GM19351 (cell line): ENCODE results near the gene RAB15.
A peak's percentile ranks its signal among the peaks of the same experiment; 100 is the strongest.

Experiments
- ATAC-seq: cut with Tn5 transposase; IDR thresholded peaks from one replicate; pipeline ENCODE4 v1.9.1; 2021; ENCODE audit warnings: mild to moderate bottlenecking, moderate library complexity; ENCODE audit not compliant: unreplicated experiment

The RAB15 gene

DNA sequence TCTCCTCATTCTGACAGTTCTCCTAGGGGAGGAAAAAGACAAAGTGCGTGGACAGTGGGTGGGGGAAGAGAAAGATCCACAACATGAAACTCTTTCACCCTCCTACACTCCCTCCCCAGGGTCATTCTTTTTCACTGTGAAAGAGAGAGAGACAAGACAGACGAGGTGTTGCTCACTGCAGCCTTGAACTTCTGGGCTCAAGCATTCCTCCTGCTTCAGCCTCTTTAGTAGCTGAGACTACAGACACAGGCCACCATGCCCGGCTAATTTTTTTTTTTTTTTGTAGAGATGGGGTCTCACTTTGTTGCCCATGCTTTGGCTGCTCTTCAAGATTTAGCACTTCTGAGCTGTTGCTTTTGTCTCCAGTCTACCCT is 32.3 kb downstream of the RAB15 start:
- ATAC-seq = no peak

DNA sequence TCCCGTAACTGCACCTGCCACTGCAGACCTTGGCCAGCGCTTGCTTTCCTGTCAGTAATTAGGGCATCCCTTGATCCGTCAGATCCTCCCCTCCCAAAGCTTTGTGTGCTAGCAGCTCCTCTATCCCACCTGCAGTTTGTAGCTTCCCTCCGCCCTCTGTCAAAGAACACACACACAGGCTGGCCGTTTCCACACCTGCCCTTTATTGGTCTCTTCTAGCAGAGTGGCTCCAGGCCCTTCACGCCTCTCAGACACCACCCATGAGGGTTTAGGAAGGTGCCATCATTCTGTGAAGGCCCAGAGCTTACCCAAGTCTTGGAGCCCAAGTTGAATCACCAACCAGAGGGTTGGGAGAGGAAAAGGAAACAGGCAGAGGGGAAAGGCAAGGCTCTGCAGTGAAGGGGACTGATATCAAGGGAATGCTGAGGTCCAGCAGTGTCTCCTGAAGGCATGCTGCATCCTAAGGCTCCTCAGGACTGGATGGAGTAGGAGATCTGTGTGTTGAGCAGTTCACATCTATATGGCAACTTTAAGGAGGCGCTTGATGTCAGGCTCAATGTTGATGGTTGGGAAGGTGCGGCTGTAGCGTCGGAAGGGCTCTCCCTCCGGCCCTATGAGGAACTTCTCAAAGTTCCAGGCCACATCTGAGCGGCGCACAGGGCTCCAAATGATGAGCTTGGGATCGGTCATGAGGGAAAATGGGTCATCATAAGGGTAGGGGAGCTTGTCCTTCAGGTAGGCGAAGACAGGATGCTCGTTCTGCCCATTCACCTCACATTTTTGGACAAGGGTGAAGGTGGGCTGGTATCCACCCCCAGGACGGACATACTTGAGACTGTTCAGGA is 32.9 kb downstream of the RAB15 start:
- no peak for ATAC-seq

DNA sequence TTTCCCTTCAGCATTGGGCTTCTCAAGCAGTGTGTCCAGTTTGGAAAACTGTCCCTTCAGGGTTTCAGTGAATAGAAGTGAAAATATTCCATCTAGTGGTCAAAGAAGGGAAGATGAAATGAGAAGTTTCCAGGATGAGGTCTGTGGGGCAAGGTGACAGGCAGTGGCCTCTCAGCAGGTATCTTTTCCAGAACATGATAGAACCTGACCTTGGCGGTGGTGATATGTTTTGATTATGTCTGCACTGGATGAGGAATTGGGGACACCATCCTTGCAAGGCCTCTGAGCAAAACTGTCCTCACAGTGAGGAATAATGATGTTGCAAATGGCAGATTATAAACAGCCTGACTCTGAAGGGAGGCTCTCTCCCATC is 34.3 kb downstream of the RAB15 start:
- ATAC-seq = no peak

DNA sequence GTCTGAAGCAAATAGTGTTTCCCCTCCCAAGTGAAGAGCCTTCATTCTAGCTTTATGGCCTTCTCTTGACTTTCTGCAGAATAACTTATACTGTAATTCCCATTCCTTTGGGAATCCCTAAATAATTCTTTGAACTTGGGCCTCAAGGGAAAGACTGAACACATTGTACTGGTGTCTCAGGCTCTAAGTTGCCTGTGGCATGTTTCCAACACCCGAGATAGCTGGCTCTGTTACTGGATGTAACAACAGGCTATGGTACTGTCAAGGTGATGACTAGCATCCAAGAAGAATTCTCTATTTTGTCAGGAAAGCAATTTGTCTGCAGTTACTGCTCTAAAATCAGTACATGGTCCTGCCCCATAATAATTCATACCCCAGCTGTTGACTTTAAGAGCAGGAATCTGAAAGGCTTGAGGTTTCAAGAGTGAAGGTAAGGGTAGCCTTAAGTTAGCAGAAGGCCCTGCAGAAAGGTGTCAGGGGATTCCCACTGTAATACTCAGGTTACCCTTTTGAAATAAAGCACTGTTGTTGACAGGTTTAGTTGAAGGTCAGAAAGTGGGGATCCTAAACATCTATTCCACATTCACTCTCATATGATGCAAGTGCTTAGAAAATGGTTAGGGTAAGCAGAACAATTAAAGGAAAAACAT is 34.8 kb downstream of the RAB15 start:
- ATAC-seq = no peak

DNA sequence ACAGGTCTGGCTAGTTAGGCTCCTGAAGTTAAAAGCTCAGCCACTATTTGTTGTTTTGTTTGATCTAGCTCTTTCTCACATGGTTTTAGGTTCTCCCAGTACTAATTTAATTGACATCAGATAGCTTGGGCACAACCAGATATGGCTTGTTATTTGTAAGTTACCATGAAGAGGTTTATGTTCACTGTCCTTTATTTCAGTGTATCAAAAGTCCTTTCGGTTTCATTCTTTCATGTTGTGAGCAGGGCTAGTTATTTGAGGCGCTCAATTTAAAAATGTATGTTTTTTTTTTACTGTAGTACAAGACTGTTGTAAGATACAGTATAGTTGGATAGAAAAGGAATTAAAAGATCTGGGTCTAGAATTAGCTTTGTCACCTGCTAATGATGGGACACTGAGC is 36.6 kb downstream of the RAB15 start:
- no peak for ATAC-seq

DNA sequence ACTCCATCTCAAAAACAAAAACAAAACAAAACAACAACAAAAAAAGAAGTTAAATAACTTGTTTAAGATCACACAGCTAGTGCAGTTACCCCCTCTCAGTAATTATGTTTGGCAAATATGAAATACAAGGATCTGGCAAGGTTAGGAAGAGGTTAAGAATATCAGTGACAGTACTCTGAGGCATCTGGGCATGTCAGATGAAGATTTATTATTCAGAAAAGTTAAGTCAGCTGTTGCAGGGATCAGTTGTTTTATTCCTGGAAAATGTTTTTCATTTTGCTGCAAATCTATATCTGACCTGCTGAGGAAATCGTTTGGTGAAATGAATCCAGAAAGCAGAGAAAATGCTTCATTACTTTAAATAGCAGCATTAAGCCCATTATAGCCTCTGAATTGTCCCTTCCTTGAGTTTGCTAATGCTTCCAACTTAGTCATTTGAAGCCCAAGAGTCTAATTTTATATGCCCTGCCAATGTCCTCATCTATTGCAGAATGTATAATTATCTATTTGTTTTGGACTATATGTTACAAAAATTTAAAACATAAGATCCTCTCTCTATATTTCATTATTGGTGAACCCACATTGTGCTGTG is 37.7 kb downstream of the RAB15 start:
- no peak for ATAC-seq

DNA sequence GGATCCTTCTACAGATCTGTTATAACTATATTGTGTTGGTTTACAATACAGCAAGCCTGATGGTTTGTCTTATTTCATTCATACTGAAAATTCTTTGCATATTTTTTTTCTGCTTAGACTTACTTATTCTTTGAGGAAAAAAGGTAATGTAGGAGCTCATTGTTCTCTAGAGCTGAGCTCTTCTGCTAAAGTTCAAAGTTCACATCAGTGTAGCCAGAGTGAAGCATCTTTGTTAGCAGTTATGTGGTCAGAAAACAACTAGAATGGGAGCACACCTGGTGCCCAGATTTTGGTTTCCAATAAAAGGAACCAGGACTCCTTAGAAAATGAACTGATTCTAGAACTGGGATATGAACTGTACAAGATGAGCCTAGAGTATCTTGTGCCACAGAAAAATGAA is 39.9 kb downstream of the RAB15 start:
- ATAC-seq = no peak

DNA sequence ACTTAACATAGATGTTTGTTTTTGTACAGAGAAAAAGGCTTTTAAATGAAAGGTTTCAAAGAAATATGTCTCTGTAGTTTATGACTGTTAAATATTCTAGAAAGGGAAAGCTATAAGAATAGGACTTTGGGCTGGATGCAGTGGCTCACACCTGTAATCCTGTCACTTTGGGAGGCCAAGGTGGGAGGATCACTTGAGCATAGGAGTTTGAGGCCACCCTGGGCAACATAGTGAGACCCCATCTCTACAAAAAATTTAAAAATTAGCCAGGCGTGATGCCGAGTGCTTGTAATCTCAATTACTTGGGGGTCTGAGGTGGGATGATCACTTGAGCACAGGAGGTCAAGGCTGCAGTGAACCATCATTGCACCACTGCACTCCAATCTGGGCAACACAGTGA is 41.0 kb downstream of the RAB15 start:
- ATAC-seq = no peak

DNA sequence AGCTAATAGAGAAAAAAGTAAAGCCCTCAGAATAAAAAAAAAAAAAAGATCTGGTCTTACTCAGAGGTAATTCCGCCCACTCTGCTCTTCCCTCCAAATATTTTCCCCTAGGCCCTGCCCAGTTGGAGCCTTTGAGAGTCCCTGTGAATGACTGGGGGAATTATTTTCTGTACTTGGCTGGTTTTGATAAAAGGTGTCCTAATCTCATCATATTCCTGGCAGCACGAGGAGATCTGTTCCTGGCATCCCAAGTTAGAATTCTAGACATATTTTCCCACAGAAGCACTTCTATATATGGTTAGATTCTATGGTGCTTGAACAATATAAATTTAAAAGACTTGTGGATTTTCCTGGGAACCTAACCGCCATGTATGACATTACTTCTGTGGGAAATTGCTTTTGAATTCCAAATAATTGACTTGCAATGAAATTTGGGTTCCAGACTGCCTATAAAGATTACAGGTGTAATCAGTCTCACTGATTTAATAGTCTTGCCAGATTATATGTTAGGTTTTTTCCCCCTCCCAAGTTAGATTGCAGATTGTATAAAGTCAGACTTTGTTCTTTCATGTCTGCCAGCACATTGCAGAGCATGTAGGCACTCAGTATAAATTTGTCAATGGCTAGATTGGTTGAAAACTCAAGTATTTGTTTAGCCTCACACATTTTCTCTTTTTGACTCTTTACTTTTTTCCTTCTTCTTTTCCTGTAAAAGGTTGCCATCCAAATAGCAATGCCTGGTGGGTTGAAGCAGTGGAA is 41.9 kb downstream of the RAB15 start:
- no peak for ATAC-seq

DNA sequence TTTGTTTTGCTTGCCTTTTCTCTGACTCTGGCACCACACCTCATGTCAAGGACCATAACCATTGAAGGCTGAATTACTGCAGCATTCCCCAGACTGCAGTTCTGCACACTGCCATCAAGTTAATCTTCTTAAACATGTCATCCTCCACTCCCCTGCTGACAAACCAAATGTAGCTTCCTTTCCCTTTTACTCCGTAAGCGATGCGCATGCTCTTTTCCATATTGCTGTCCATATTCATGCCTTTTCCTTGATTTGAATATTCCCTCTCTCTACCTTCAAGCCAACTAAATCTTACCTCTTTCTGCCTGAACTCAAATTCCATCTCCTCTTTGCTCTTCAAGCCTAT is 43.1 kb downstream of the RAB15 start:
- no peak for ATAC-seq

DNA sequence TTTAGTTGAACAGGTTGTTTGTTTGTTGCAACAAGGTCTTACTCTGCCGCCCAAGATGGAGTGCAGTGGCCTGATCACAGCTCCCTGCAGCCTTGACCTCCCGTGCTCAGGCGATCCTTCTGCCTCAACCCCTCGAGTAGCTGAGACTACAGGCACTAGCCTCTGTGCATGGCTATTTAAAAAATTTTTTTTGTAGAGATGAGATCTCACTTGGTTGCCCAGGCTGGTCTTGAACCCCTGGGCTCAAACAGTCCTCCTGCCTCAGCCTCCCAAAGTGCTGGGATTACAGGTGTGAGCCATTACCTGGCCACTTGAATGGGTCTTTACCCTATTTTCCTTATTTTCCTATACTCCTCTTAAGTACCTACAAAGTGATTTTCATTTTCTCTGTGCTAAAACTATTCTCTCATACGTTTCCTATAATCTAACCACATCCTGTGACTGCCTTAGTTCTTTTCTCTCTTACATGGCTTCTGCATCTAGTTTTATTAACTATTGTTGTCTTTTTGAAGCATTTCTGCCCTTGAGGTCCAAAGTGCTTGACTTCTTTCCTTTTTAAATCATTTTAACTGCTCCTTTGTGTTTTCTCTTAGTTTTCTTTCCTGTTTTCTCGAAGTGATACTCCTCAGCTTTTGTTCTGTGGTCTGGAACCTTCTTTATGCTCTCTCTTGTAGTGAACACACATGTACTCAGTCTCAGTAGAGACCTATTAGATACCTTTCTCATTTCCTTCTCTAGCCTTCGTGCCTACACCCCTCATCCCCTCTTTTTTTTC is 43.7 kb downstream of the RAB15 start:
- ATAC-seq = peak; percentile 84

DNA sequence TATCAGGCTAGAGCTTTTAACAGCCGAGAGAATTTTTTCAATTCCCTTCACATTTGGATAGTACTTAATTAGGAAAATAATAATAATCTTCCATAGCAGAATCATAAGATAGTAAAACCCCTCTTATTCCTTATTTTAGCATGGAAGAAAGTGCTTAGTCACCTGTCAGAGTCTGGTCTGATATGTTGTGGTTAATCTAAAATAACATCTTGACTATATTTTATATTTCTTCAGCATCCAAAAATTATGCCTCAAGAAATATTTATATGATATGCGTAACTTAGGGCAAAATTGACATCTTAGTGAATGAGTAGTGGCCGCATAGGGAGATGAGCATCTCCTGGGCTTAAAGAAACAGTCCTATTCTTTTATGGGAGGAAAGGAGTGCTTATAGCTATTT is 45.1 kb downstream of the RAB15 start:
- no peak for ATAC-seq

DNA sequence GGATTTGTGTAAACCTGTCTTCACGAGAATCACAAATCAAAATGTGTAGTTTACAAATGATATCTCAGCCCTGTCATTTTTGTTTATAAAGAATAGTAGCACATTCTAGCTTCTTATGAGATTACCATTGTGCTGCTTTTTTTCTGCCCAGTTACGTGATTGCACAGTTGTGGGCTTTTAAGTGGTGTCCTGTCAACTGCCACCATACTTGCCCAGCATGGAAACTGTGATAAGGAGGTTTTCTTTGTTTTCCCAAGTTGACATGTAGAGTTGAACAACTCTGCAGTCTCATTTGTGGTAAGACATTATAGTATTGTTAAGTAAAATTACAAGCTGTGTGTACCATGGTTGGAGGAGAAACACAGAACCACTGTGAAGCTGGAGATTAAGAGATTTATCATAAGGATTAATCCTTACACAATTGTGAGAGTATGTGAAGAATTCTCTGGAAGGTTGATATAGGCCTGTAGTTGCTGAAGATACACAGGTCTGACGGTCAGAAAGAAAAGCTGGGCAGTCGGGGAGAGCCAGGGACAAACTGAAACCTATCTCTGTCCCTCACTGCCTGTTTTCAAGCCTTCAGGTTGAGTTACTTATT is 45.6 kb downstream of the RAB15 start:
- ATAC-seq = no peak

DNA sequence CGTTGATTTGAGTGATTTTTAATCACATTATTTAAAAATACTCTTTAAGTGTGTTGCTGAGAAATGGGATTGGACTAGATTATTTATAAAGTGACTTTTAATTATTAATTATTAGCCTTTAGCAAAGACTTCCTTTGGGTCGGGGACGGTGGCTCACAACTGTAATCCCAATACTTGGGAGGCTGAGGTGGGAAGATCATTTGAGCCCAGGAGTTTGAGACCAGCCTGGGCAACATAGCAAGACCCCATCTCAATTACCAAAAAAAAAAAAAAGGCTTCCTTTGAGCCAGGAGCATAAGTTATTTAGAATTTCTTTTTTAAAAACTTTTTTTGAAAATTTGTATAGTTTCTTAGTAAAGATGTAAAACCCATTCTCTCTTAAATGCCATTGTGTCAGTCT is 49.1 kb downstream of the RAB15 start:
- ATAC-seq = no peak

DNA sequence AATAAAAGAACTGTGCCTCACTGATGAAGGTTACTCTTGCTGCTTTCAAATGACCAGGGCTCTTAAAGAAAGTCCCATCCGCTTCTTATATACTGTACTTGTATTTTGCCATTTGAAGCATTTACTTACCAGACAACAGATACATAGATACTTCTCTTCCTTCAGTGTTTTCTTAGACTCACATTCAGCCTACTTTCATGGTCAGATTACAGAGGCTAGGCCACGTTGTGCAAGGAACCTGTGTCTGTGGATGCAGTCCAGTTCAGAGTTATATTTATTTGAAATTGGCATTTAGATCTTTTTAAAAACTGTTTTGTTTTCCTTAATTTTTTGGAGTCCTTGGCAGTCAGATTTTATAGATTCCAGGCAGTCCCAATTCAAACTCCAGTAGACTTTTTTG is 51.7 kb downstream of the RAB15 start:
- no peak for ATAC-seq

DNA sequence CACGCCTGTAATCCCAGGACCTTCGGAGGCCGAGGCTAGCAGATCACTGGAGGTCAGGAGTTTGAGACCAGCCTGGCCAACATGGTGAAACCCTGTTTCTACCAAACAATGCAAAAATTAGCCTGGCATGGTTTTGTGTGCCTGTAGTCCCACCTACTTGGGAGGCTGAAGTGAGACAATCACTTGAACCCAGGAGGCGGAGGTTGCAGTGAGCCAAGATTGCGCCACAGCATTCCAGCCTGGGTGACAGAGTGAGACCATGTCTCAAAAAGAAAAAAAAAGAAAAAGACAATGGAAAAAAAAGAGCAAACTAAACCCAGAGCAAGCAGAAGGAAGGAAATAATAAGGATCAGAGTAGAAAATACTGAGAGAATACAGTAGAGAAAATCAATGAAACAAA is 52.5 kb downstream of the RAB15 start:
- no peak for ATAC-seq

DNA sequence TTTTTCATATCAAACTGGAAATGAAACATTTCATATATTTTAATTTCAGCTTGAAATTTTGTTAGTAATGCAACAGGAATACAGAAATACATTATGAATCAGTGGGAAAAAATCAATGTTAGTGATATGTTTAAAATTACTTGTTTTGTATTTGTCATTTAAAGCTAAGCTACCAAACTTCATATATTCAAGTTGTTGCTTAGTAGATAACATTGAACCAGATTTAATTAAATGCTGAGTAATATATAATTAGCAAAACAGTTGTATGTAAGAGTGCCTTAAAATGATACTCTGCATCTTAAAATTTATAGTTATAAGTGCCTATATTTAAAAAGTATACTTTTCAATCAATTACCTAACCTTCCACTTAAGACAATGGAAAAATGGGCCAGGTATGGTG is 52.9 kb downstream of the RAB15 start:
- no peak for ATAC-seq

DNA sequence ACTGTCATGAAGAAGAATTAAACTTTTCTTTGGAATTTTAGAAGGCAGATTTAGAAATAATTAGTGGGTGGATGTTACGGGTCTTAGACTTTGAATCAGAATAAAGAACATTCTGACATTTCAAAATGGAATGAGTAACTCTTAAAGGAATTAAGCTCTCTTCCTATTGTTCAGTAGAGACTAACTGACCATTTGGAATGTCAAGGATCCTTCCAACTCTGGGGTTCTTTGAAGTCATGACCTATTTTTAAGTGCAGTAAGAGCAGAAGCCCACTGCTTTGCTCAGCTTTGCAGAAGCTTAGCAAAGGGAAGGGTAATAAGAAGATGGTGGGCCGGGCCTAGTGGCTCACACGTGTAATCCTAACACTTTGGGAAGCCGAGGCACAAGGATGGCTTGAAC is 53.9 kb downstream of the RAB15 start:
- no peak for ATAC-seq

DNA sequence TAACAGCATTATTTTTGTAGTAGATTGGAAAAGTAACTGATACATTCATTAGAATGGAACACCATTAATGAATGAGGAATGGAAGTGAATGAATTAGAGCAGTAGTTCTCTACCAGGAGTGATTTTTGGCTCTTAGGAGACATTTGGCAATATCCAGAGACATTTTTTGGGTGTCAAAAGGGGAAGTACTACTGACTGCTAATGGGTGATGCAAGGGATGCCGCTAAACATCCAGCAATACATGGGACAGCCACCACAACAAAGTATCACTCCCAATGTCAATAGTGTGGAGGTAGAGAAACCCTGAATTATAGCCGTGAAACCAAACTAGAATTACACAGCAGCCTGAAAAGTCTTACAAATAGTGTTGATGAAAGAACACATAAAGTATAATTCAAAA is 56.3 kb downstream of the RAB15 start:
- no peak for ATAC-seq

DNA sequence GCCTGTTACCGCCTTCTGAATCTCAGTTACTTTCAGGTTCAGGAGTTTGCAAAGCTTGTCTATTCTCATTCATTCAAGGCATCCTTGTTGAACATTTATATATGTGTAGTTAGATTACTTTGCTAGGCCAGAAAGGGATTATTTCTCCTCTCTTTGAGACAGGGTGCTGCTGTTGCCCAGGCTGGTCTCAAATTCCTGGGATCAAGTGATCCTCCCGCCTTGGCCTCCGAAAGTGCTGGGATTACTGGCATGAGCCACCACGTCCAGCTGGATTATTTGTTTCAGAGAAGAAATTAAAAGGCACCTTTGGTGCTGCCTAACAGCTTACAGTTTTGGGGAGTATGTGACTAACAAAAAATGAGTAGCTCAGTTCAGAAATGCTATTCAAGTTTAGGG is 57.1 kb downstream of the RAB15 start:
- no peak for ATAC-seq
